GM06990 (cell line): ENCODE measurements around the gene GABBR2.
"Not testable (repeated sequence)": the region's sequence is repeated elsewhere in the genome, so short reads cannot be mapped to it uniquely, and the experiment has no call there.

ENCODE experiments used
- DNase-seq: peaks from one replicate; pipeline ENCODE4 v3.0.0-alpha.2; 2011; ENCODE audit not compliant: insufficient read length; ENCODE audit errors: extremely low read depth
- H3K27me3 ChIP-seq: replicated peaks from 2 replicates; pipeline ENCODE4 v1.6.0; 2011; ENCODE audit warnings: low read length; ENCODE audit not compliant: control insufficient read depth, insufficient read depth
- H3K36me3 ChIP-seq: 2 replicates; pipeline ENCODE4 v1.5.1; 2011; ENCODE audit warnings: low read length; ENCODE audit not compliant: control insufficient read depth, insufficient read depth
- H3K4me3 ChIP-seq: replicated peaks from 2 replicates; pipeline ENCODE4 v1.5.1; 2011; ENCODE audit warnings: low read depth, mild to moderate bottlenecking, control low read depth, low read length
- CTCF ChIP-seq: IDR thresholded peaks from 2 replicates; pipeline ENCODE4 v1.5.1; 2011; ENCODE audit warnings: low read length, control low read depth, mild to moderate bottlenecking, inconsistent platforms; ENCODE audit not compliant: insufficient read depth, poor library complexity, severe bottlenecking

Gene GABBR2

GRCh38 chr9:98688710-98689495 lies 19.8 kb downstream of the GABBR2 start:
- DNase-seq: no peak
- TF ChIP-seq CTCF: no peak

GRCh38 chr9:98687911-98688310 lies 20.8 kb downstream of the GABBR2 start:
- H3K4me3 ChIP-seq: no peak overlapping the region
- no peak for DNase-seq
- no peak for TF ChIP-seq CTCF
- peaks cover 4% of the 10 kb centered on the region for H3K27me3 ChIP-seq
- no peaks in the 10 kb centered on the region for H3K36me3 ChIP-seq

More at GRCh38 chr9:98688710-98689495, 19.8 kb downstream of the GABBR2 start:
- H3K36me3 ChIP-seq: no peaks in the 10 kb centered on the region
- H3K27me3 ChIP-seq: peaks cover 4% of the 10 kb centered on the region
- no peak overlapping the region for H3K4me3 ChIP-seq

- no peak overlapping the region for H3K4me3 ChIP-seq
- H3K36me3 ChIP-seq: no peaks in the 10 kb centered on the region
- no peak for TF ChIP-seq CTCF
- no peak for DNase-seq
- H3K27me3 ChIP-seq: peaks cover 4% of the 10 kb centered on the region
These were observed 21.5 kb downstream of the GABBR2 start for GRCh38 chr9:98686961-98687855.

- H3K27me3 ChIP-seq, H3K4me3 ChIP-seq, DNase-seq, H3K36me3 ChIP-seq: not testable (repeated sequence)
These were observed 23.9 kb downstream of the GABBR2 start for GRCh38 chr9:98684816-98685215.

GRCh38 chr9:98678244-98678842 lies 30.4 kb downstream of the GABBR2 start:
- H3K27me3 ChIP-seq: no peaks in the 10 kb centered on the region
- TF ChIP-seq CTCF: peak; percentile 84
- no peak for DNase-seq
- no peak overlapping the region for H3K4me3 ChIP-seq
- H3K36me3 ChIP-seq: no peaks in the 10 kb centered on the region

GRCh38 chr9:98673681-98674080 lies 35.1 kb downstream of the GABBR2 start:
- Histone ChIP-seq H3K4me3 (no peak overlapping the region), H3K36me3 (no peaks in the 10 kb centered on the region), H3K27me3 (no peaks in the 10 kb centered on the region)
- TF ChIP-seq CTCF: no peak
- DNase-seq: no peak
